ENCODE results near the gene CLDN4.
"Not testable (repeated sequence)": the region's sequence is repeated elsewhere in the genome, so short reads cannot be mapped to it uniquely, and the experiment has no call there.

The CLDN4 gene

DNA sequence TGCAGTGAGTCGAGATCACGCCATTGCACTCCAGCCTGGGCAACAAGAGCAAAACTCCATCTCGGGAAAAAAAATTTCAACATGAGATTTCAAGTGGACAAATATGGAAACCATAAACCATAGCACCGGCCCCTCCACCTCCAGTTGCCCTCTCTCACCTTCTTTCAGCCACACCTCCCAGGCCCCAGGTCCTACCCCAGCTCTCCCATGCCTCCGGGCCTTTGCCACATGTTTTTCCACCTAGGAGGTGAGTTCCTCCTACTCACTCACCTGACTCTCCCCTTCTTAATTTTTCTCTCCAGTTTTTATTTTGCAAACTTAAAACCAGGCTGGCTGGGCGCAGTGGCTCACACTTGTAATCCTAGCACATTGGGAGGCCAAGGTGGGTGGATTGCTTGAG is 13.7 kb upstream of the CLDN4 start:
- POLR2A ChIA-PET: no interaction called here
- TF ChIP-seq BCL11B (tag by site-specific recombination; IDR thresholded peaks at IDR 0.05; ENCODE audit: low read depth) (no peak), YY1 (tag by site-specific recombination; IDR thresholded peaks at IDR 0.05) (no peak), KLF1 (tag by site-specific recombination; IDR thresholded peaks at IDR 0.05) (no peak), ZNF561 (tag by site-specific recombination; IDR thresholded peaks at IDR 0.05; ENCODE audit: borderline replicate concordance) (no peak), ZNF169 (tag by site-specific recombination; IDR thresholded peaks at IDR 0.05) (no peak), PRDM1 (tag by site-specific recombination; IDR thresholded peaks at IDR 0.05) (no peak), ZNF214 (tag by site-specific recombination; IDR thresholded peaks at IDR 0.05; ENCODE audit: borderline replicate concordance) (no peak)
- TF ChIP-seq, protein P1, sequence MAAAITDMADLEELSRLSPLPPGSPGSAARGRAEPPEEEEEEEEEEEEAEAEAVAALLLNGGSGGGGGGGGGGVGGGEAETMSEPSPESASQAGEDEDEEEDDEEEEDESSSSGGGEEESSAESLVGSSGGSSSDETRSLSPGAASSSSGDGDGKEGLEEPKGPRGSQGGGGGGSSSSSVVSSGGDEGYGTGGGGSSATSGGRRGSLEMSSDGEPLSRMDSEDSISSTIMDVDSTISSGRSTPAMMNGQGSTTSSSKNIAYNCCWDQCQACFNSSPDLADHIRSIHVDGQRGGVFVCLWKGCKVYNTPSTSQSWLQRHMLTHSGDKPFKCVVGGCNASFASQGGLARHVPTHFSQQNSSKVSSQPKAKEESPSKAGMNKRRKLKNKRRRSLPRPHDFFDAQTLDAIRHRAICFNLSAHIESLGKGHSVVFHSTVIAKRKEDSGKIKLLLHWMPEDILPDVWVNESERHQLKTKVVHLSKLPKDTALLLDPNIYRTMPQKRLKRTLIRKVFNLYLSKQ (tag by site-specific recombination; IDR thresholded peaks at IDR 0.05; ENCODE audit: borderline replicate concordance): no peak
- H3K4me1 ChIP-seq (ENCODE audit: control insufficient read depth, insufficient read depth, low read length): no peaks in the 10 kb centered on the region
- no peaks in the 10 kb centered on the region for H3K9me3 ChIP-seq (ENCODE audit: control insufficient read depth, insufficient read depth, low read depth, low read length)
- no peak overlapping the region for H3K4me3 ChIP-seq (ENCODE audit: low read depth, low read length)
- no peak overlapping the region for H3K27ac ChIP-seq (ENCODE audit: extremely low read depth, low read depth, low read length)
- no peaks in the 10 kb centered on the region for H3K36me3 ChIP-seq (ENCODE audit: control insufficient read depth in 2 of 2, insufficient read depth in 1 of 2, low read length in 2 of 2)
- CTCF ChIA-PET: no interaction called here

DNA sequence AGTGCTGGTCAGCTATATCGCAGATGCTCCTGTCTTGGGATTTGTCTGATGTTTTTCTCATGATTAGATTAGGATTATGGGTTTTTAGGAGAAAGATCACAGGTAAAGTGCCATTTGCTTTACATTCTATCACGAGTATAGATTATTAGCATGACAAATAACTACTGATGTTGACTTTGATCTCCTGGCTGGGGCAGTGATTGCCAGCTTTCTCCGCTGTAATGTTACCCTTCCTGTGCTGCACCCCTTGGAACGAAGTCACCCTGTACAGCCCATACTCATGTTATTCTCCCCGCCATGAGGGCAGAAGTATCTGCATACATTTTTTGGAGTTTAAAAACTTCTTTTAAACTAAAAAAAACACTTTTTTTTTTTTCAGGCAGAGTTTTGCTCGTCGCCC is 10.8 kb upstream of the CLDN4 start:
- Histone ChIP-seq H3K4me3 (ENCODE audit: low read depth, low read length) (no peak overlapping the region), H3K9me3 (ENCODE audit: control insufficient read depth, insufficient read depth, low read depth, low read length) (no peaks in the 10 kb centered on the region), H3K36me3 (ENCODE audit: control insufficient read depth in 2 of 2, insufficient read depth in 1 of 2, low read length in 2 of 2) (no peaks in the 10 kb centered on the region), H3K27ac (ENCODE audit: extremely low read depth, low read depth, low read length) (no peak overlapping the region), H3K4me1 (ENCODE audit: control insufficient read depth, insufficient read depth, low read length) (no peaks in the 10 kb centered on the region; the same call in 1 of the 2 replicates)
- ChIA-PET CTCF (interaction anchor here (2.7 kb wide), 1 partner anchor 35 kb away, joined by 10 read pairs; no protein-coding TSS in a partner anchor), POLR2A (no interaction called here)
- no peak for TF ChIP-seq GLI2 (tag by site-specific recombination; IDR thresholded peaks at IDR 0.05; ENCODE audit: borderline replicate concordance, low read depth)
- no peak for TF ChIP-seq KLF7 (tag by site-specific recombination; IDR thresholded peaks at IDR 0.05; ENCODE audit: borderline replicate concordance)
- TF ChIP-seq ZNF2 (tag by site-specific recombination; IDR thresholded peaks at IDR 0.05): no peak
- TF ChIP-seq ZNF670 (tag by site-specific recombination; IDR thresholded peaks at IDR 0.05; ENCODE audit: low read depth): no peak
- TF ChIP-seq ZNF549 (tag by site-specific recombination; IDR thresholded peaks at IDR 0.05): no peak
- TF ChIP-seq, protein P2, sequence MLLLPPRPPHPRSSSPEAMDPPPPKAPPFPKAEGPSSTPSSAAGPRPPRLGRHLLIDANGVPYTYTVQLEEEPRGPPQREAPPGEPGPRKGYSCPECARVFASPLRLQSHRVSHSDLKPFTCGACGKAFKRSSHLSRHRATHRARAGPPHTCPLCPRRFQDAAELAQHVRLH (tag by site-specific recombination; IDR thresholded peaks at IDR 0.05): no peak
- TF ChIP-seq, protein P3, sequence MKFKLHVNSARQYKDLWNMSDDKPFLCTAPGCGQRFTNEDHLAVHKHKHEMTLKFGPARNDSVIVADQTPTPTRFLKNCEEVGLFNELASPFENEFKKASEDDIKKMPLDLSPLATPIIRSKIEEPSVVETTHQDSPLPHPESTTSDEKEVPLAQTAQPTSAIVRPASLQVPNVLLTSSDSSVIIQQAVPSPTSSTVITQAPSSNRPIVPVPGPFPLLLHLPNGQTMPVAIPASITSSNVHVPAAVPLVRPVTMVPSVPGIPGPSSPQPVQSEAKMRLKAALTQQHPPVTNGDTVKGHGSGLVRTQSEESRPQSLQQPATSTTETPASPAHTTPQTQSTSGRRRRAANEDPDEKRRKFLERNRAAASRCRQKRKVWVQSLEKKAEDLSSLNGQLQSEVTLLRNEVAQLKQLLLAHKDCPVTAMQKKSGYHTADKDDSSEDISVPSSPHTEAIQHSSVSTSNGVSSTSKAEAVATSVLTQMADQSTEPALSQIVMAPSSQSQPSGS (tag by site-specific recombination; IDR thresholded peaks at IDR 0.05; ENCODE audit: low read depth): no peak
- TF ChIP-seq, protein P4, sequence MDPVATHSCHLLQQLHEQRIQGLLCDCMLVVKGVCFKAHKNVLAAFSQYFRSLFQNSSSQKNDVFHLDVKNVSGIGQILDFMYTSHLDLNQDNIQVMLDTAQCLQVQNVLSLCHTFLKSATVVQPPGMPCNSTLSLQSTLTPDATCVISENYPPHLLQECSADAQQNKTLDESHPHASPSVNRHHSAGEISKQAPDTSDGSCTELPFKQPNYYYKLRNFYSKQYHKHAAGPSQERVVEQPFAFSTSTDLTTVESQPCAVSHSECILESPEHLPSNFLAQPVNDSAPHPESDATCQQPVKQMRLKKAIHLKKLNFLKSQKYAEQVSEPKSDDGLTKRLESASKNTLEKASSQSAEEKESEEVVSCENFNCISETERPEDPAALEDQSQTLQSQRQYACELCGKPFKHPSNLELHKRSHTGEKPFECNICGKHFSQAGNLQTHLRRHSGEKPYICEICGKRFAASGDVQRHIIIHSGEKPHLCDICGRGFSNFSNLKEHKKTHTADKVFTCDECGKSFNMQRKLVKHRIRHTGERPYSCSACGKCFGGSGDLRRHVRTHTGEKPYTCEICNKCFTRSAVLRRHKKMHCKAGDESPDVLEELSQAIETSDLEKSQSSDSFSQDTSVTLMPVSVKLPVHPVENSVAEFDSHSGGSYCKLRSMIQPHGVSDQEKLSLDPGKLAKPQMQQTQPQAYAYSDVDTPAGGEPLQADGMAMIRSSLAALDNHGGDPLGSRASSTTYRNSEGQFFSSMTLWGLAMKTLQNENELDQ (tag by site-specific recombination; IDR thresholded peaks at IDR 0.05; ENCODE audit: low read depth): no peak
- TF ChIP-seq REPIN1 (tag by site-specific recombination; IDR thresholded peaks at IDR 0.05; ENCODE audit: low read depth): no peak
- TF ChIP-seq, protein P5, sequence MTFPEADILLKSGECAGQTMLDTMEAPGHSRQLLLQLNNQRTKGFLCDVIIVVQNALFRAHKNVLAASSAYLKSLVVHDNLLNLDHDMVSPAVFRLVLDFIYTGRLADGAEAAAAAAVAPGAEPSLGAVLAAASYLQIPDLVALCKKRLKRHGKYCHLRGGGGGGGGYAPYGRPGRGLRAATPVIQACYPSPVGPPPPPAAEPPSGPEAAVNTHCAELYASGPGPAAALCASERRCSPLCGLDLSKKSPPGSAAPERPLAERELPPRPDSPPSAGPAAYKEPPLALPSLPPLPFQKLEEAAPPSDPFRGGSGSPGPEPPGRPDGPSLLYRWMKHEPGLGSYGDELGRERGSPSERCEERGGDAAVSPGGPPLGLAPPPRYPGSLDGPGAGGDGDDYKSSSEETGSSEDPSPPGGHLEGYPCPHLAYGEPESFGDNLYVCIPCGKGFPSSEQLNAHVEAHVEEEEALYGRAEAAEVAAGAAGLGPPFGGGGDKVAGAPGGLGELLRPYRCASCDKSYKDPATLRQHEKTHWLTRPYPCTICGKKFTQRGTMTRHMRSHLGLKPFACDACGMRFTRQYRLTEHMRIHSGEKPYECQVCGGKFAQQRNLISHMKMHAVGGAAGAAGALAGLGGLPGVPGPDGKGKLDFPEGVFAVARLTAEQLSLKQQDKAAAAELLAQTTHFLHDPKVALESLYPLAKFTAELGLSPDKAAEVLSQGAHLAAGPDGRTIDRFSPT (tag by site-specific recombination; IDR thresholded peaks at IDR 0.05): no peak
- TF ChIP-seq ZNF16 (tag by site-specific recombination; IDR thresholded peaks at IDR 0.05; ENCODE audit: low read depth): no peak

DNA sequence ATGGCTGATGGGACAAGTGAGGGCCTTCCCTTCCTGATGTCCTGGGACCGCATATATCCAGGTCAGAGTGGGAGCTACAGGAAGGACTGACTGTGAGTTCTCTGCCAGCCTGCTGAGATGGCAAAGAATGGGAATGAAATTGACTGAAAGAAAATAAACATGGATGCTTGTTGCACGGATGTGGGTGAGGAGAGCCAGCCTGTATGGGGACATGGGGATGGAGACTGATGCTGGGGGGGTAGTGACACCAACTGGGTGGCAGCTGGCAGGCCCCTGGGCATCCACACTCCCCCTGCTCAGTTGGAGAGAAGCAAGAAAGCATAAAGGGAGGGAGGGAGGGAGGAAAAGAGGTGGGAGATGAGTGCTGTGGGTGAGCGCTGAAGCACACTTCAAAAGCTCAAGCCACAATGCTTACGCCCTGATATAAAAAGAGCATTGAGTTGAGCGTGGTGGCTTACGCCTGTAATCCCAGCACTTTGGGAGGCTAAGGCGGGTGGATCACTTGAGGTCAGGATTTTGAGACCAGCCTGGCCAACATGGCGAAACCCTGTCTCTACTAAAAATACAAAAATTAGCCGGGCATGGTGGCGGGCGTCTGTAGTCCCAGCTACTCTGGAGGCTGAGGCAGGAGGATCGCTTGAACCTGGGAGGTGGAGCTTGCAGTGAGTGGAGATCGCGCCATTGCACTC is 9.1 kb upstream of the CLDN4 start:
- ChIA-PET POLR2A (interaction anchor here (0.5 to 2.4 kb wide), 4 partner anchors 21 to 381 kb away, joined by 3 to 14 read pairs (median 8); partner anchors contain the start of gene METTL27), CTCF (interaction anchor here (0.9 to 2.7 kb wide), 4 partner anchors 10 to 86 kb away, joined by 3 to 10 read pairs (median 6); no protein-coding TSS in a partner anchor)
- not testable (repeated sequence) for H3K4me3 ChIP-seq (ENCODE audit: low read depth, low read length); H3K9me3 ChIP-seq (ENCODE audit: control insufficient read depth, insufficient read depth, low read depth, low read length); H3K4me1 ChIP-seq (ENCODE audit: control insufficient read depth, insufficient read depth, low read length); H3K36me3 ChIP-seq (ENCODE audit: control insufficient read depth in 2 of 2, insufficient read depth in 1 of 2, low read length in 2 of 2); H3K27ac ChIP-seq (ENCODE audit: extremely low read depth, low read depth, low read length)
